HG03460 (cell line): Measurements from ENCODE around the gene GCC2.
A peak's percentile ranks its signal among the peaks of the same experiment; 100 is the strongest.
"Not testable (repeated sequence)": the region's sequence is repeated elsewhere in the genome, so short reads cannot be mapped to it uniquely, and the experiment has no call there.

ENCODE experiments used
- ATAC-seq: cut with Tn5 transposase; IDR thresholded peaks from one replicate; pipeline ENCODE4 v1.9.1; 2021; ENCODE audit not compliant: unreplicated experiment

Gene GCC2

GRCh38 chr2:108448678-108449409 is at the start of gene GCC2:
GCC2 (plus strand) TSS chr2:108449206; CDS start chr2:108449275, 69 bp downstream.
- ATAC-seq = peak; percentile 98

GRCh38 chr2:108399479-108399878 is 49.5 kb upstream of the GCC2 start:
- ATAC-seq = no peak

GRCh38 chr2:108401800-108402199 is 47.2 kb upstream of the GCC2 start:
- ATAC-seq = no peak

- no peak for ATAC-seq
These were observed 45.5 kb upstream of the GCC2 start for GRCh38 chr2:108403494-108403893.

GRCh38 chr2:108404784-108405397 is 44.1 kb upstream of the GCC2 start:
- no peak for ATAC-seq

GRCh38 chr2:108407864-108408729 is 40.9 kb upstream of the GCC2 start:
- no peak for ATAC-seq

- ATAC-seq = no peak
These were observed 39.2 kb upstream of the GCC2 start for GRCh38 chr2:108409768-108410167.

GRCh38 chr2:108412995-108413710 is 35.9 kb upstream of the GCC2 start:
- ATAC-seq = no peak

- no peak for ATAC-seq
These were observed 35.3 kb upstream of the GCC2 start for GRCh38 chr2:108413711-108414095.

- ATAC-seq = no peak
These were observed 34.6 kb upstream of the GCC2 start for GRCh38 chr2:108414256-108414876.

- no peak for ATAC-seq
These were observed 34.1 kb upstream of the GCC2 start for GRCh38 chr2:108414945-108415344.

GRCh38 chr2:108417254-108417653 is 31.8 kb upstream of the GCC2 start:
- no peak for ATAC-seq

- no peak for ATAC-seq
These were observed 30.6 kb upstream of the GCC2 start for GRCh38 chr2:108418416-108418815.

- ATAC-seq = no peak
These were observed 25.9 kb upstream of the GCC2 start for GRCh38 chr2:108423067-108423466.

GRCh38 chr2:108423502-108424251 is 25.3 kb upstream of the GCC2 start:
- ATAC-seq = no peak

GRCh38 chr2:108428286-108429009 is 20.6 kb upstream of the GCC2 start:
- ATAC-seq = no peak

GRCh38 chr2:108435578-108435977 is 13.4 kb upstream of the GCC2 start:
- ATAC-seq = not testable (repeated sequence)

- no peak for ATAC-seq
These were observed 12.0 kb upstream of the GCC2 start for GRCh38 chr2:108436976-108437375.

GRCh38 chr2:108441712-108442111 is 7.3 kb upstream of the GCC2 start:
- ATAC-seq = no peak
